IPS DF 6.9 (cell line): Measurements from ENCODE around the gene PELI3.
A peak's percentile ranks its signal among the peaks of the same experiment; 100 is the strongest.

Experiments used
- DNase-seq: peaks from one replicate; pipeline ENCODE4 v3.0.0-alpha.2; 2013; ENCODE audit warnings: low read depth, low spot score
- H3K27ac ChIP-seq: one replicate; pipeline ENCODE4 v1.5.1; 2013; ENCODE audit warnings: low read length, control low read depth
- H3K27me3 ChIP-seq: 2 replicates; pipeline ENCODE4 v1.6.1; 2013; ENCODE audit warnings: mild to moderate bottlenecking, low read length; ENCODE audit not compliant: control insufficient read depth, insufficient read depth
- H3K36me3 ChIP-seq: 2 replicates; pipeline ENCODE4 v1.6.1; 2013; ENCODE audit warnings: low read length; ENCODE audit not compliant: control insufficient read depth, insufficient read depth
- H3K4me1 ChIP-seq: 2 replicates; pipeline ENCODE4 v1.6.1; 2013; ENCODE audit warnings: low read length; ENCODE audit not compliant: control insufficient read depth, insufficient read depth
- H3K4me3 ChIP-seq: 2 replicates; pipeline ENCODE4 v1.5.1; 2013; ENCODE audit warnings: mild to moderate bottlenecking, low read length
- H3K9me3 ChIP-seq: 2 replicates; pipeline ENCODE4 v1.6.1; 2013; ENCODE audit warnings: low read length, inconsistent platforms; ENCODE audit not compliant: control insufficient read depth, insufficient read depth
- WGBS: extraction: QIAGEN DNeasy Blood & Tissue Kit; methylation state at CpG from one replicate; pipeline ENCODE4 v1.1.7; 2013; ENCODE audit warnings: mixed read lengths, missing lambda C conversion rate; ENCODE audit not compliant: insufficient read length, insufficient coverage; 5-methylcytosine and 5-hydroxymethylcytosine counted together

Gene PELI3

DNA sequence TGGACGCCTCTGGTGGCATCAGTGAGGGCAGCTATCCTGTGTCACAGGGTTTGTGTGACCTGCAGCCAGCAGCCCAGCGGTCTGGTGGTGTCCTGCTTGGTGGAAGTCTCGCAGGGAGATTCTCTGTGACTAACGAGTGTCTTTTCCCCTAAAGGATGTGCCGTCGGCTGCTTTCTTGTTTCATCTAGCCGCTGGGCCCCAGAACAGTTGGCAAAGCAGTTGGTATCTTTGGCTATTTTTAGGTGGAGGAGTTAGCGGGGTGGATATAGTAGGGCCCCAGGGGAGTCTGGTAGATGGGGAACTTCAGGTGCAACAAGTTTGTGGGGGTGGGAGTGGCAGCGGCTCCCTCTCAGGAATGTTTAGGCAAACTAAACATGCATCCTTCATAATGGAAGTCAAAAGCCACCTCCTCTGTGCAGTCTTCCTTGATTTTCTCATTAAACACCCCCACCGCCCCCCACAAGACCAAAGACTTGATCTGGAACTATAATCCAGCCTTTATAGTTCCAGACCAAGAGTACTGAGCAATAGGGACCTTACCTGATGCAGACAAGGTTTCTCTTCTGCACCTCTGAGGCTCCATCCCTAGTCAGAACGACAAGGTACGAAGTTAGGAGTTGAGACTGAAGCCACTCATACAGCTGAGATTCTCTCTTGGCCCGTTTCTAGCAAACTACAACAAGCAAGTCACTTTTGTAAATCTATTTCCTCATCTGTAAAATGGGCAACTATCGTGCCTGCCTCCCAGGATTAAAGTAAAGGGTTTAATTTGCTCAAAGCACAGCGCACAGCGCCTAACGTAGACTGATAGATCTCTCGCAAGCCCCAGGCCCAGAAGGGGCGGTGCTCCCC lies 1.1 kb upstream of the PELI3 start:
- H3K36me3 ChIP-seq, result no peaks in the 10 kb centered on the region
- no peak overlapping the region for H3K27ac ChIP-seq
- H3K27me3 ChIP-seq, result no peaks in the 10 kb centered on the region
- peak overlapping the region; percentile 82; the same call in 1 of the 2 replicates for H3K4me3 ChIP-seq
- WGBS, result no CpG with 5 or more reads among the region's 19 CpGs
- H3K4me1 ChIP-seq, result peaks cover 7% of the 10 kb centered on the region; the same call in 1 of the 2 replicates
- no peaks in the 10 kb centered on the region for H3K9me3 ChIP-seq
- DNase-seq, result no peak

DNA sequence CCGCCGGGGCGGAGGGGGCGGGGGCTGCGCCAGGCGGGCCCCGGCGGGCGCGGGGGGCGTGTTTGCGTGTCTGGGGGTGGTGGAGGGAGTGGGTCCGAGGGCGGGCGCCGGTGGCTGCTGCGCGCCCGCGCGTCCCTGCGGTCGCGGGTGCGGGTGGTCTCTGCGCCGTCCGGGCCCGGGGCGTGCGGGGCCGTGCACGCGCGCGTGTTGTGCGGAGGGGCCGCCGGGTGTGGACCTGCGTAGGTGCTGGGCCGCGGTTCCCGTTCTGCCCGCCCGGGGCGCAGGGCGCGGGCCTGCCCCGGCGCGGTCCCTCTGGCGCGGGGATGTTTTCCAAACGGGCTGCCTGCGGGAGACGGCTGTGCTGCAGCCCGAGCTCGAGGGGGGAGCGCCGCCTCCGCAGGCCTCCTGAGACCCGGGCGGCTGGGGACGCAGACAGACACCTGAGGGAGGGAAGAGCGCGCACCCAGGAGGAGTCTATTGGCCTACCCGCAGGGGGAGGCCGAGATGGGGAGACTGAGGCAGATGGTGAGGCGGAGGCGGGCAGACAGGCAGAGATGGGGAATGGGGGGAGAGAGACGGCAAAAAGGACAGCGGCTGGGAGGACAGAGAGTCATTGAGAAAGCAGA lies 442 bp downstream of the PELI3 start:
- WGBS, result no CpG with 5 or more reads among the region's 72 CpGs
- Histone ChIP-seq H3K36me3 (no peaks in the 10 kb centered on the region; the same call in 1 of the 2 replicates), H3K9me3 (no peaks in the 10 kb centered on the region), H3K4me3 (peak overlapping the region; percentile 82; the same call in 1 of the 2 replicates), H3K27me3 (no peaks in the 10 kb centered on the region), H3K4me1 (peaks cover 7% of the 10 kb centered on the region; the same call in 1 of the 2 replicates), H3K27ac (no peak overlapping the region)
- no peak for DNase-seq

DNA sequence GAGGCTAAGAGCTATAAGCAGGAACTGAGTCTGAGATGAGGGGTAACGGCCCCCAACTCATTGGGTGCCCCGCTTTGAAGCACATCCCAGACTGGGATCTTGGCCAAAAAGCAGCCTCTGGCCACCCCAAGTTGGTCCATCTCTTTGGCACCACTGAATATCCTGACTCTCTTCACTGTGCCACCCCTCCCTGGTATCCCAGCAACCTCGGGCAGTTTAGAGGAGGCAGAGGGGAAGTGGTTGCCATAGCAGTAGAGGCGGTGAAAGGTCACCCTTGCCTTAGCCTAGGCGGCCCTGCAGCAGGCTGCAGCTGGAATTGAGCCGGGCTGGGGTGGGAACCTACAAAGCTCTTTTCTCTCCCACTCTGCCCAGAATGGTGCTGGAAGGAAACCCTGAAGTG lies 1.1 kb downstream of the PELI3 start:
- no CpG with 5 or more reads among the region's 6 CpGs for WGBS
- Histone ChIP-seq H3K36me3 (peaks cover 4% of the 10 kb centered on the region), H3K9me3 (no peaks in the 10 kb centered on the region), H3K4me3 (no peak overlapping the region; the same call in 1 of the 2 replicates), H3K27me3 (no peaks in the 10 kb centered on the region), H3K4me1 (peaks cover 7% of the 10 kb centered on the region; the same call in 1 of the 2 replicates), H3K27ac (no peak overlapping the region)
- DNase-seq, result no peak

DNA sequence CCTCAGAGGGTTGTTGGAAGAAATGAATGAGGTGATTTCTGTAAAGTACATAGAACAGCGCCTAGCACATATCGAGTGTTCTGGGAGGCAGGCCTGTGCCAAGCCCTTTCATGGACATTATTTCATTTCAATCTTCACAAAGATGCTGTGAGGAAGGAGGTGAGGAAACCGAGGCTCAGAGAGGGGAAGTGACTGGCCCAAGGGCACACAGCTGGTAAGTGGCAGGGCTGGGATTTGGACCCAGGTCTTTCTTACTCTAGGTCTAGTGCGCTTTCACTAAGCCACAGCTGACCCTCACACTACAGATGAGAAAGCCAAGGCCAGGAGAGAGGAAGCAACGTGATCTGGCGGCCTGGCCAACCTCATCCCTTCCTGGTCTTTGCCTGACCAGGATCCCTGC lies 2.0 kb downstream of the PELI3 start:
- H3K9me3 ChIP-seq, result no peaks in the 10 kb centered on the region
- H3K36me3 ChIP-seq, result peaks cover 4% of the 10 kb centered on the region
- no peak for DNase-seq
- no CpG with 5 or more reads among the region's 6 CpGs for WGBS
- H3K4me1 ChIP-seq, result peaks cover 7% of the 10 kb centered on the region; the same call in 1 of the 2 replicates
- no peak overlapping the region for H3K27ac ChIP-seq
- H3K4me3 ChIP-seq, result no peak overlapping the region
- H3K27me3 ChIP-seq, result no peaks in the 10 kb centered on the region

DNA sequence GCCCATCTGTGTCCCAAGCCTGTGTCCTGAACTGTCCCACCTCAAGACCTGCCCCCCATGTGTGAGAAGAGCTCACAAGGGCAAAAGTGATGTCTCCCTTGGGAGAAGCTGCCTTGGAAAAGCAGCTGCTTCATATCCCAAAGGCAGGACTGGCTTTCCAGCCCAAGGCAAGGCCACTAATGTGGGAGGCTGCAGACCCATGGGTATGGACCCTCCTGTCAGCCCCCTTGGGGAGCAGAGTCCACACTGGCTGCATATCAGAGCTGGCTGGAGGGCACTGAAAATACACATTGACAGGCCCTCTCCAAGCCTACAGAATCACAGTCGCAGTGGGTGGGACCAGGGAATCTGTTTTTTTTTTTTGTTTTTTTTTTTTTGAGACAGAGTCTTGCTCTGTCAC lies 2.7 kb downstream of the PELI3 start:
- no peak overlapping the region for H3K4me3 ChIP-seq
- no CpG with 5 or more reads among the region's 1 CpG for whole genome bisulfite sequencing
- H3K27me3 ChIP-seq, result no peaks in the 10 kb centered on the region
- H3K36me3 ChIP-seq, result peaks cover 10% of the 10 kb centered on the region
- H3K9me3 ChIP-seq, result no peaks in the 10 kb centered on the region
- DNase-seq, result no peak
- H3K27ac ChIP-seq, result no peak overlapping the region
- peaks cover 7% of the 10 kb centered on the region; the same call in 1 of the 2 replicates for H3K4me1 ChIP-seq

- H3K27me3 ChIP-seq, result no peaks in the 10 kb centered on the region
- H3K9me3 ChIP-seq, result no peaks in the 10 kb centered on the region
- no peak for DNase-seq
- H3K27ac ChIP-seq, result no peak overlapping the region
- H3K4me3 ChIP-seq, result no peak overlapping the region
- peaks cover 7% of the 10 kb centered on the region; the same call in 1 of the 2 replicates for H3K4me1 ChIP-seq
- H3K36me3 ChIP-seq, result peaks cover 10% of the 10 kb centered on the region
- no CpG with 5 or more reads among the region's 3 CpGs for WGBS
Observed at GRCh38 chr11:66470015-66470414, 3.3 kb downstream of the PELI3 start.

GRCh38 chr11:66471142-66471541 lies 4.4 kb downstream of the PELI3 start:
- Histone ChIP-seq H3K4me1 (peaks cover 4% of the 10 kb centered on the region; the same call in 1 of the 2 replicates), H3K9me3 (no peaks in the 10 kb centered on the region), H3K4me3 (no peak overlapping the region), H3K27me3 (no peaks in the 10 kb centered on the region), H3K36me3 (peaks cover 13% of the 10 kb centered on the region), H3K27ac (no peak overlapping the region)
- no peak for DNase-seq
- no CpG with 5 or more reads among the region's 16 CpGs for WGBS

- no peaks in the 10 kb centered on the region for H3K9me3 ChIP-seq
- no peak overlapping the region for H3K27ac ChIP-seq
- no peak overlapping the region for H3K4me3 ChIP-seq
- DNase-seq, result no peak
- no peaks in the 10 kb centered on the region for H3K27me3 ChIP-seq
- peaks cover 4% of the 10 kb centered on the region; the same call in 1 of the 2 replicates for H3K4me1 ChIP-seq
- peaks cover 13% of the 10 kb centered on the region for H3K36me3 ChIP-seq
- WGBS, result no CpG with 5 or more reads among the region's 9 CpGs
Observed at GRCh38 chr11:66472054-66472453, 5.3 kb downstream of the PELI3 start.

DNA sequence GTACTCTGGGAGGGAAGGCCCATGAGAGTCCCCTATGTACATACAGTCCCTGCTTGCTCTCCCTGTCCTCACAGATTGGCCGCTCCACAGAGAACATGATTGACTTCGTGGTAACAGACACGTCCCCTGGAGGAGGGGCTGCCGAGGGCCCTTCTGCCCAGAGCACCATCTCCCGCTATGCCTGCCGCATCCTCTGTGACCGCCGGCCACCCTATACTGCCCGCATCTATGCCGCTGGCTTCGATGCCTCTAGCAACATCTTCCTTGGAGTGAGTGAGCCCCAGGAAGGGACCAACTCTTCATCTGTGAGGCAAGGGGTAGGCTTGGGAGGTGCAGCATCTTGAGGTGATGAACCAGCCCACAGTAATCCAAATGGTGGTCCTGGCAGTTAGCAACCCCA lies 6.5 kb downstream of the PELI3 start:
- no peaks in the 10 kb centered on the region for H3K27me3 ChIP-seq
- H3K27ac ChIP-seq, result no peak overlapping the region
- no peak overlapping the region for H3K4me3 ChIP-seq
- no CpG with 5 or more reads among the region's 11 CpGs for WGBS
- H3K9me3 ChIP-seq, result no peaks in the 10 kb centered on the region
- H3K4me1 ChIP-seq, result peaks cover 2% of the 10 kb centered on the region; the same call in 1 of the 2 replicates
- no peak for DNase-seq
- peaks cover 13% of the 10 kb centered on the region for H3K36me3 ChIP-seq

DNA sequence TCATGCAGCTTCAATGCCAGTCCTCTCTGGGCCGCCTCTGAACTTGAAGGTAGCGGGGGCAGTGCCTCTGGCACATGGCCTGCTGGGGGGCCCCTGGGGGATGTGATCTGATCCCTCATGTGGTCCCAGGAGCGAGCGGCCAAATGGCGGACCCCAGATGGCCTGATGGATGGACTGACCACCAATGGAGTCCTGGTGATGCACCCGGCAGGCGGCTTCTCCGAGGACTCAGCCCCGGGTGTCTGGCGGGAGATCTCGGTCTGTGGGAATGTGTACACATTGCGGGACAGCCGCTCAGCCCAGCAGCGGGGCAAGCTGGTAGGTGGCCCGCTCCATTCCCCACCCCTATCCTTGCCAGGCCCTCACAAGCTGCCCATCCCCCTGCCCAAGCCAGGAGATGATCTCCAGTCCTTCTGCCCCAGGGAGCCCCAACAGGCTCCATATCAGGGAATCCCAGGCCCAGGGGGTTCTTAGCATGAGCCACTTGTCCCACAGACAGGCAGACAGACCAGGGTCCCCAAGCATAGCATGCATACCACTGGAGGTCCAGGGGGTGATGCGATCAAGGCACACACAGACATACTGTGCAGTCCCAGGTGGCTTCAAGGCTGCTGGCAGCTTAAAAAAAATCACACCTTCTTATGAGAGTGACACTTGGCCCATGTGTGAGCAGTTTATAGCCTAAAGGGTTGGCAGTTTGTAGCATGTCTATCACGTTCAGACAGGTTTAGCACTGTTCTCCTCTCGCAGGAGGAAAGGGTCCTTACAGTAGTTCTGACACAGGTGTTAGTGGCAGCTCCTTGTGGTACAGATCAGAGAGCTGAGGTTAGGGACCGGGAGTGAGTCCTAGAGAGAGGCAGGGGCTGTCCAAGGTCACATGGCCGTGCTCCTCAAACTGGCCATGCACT lies 7.2 kb downstream of the PELI3 start:
- no peak overlapping the region for H3K4me3 ChIP-seq
- no peaks in the 10 kb centered on the region for H3K9me3 ChIP-seq
- no peak for DNase-seq
- no peak overlapping the region for H3K27ac ChIP-seq
- H3K36me3 ChIP-seq, result peaks cover 13% of the 10 kb centered on the region
- peaks cover 2% of the 10 kb centered on the region; the same call in 1 of the 2 replicates for H3K4me1 ChIP-seq
- no CpG with 5 or more reads among the region's 20 CpGs for WGBS
- no peaks in the 10 kb centered on the region for H3K27me3 ChIP-seq
